HepG2 (cell line): ENCODE results near the gene METAP1D. TPM values are rescaled to one million over a fixed set of nuclear protein-coding genes. Genes with fewer than 3 reads are reported as not detected.

Experiments used
- AFF4 ChIP-seq: sonication (generic); formaldehyde crosslinking; IDR thresholded peaks from 2 replicates; pipeline ENCODE4 v1.4.0; 2020; ENCODE audit warnings: missing genetic modification reagents
- HDAC6 ChIP-seq: fragments of 200-600 bp; sonication (generic); IDR thresholded peaks from 2 replicates; pipeline ENCODE4 v1.7.0; 2017; ENCODE audit warnings: mild to moderate bottlenecking, antibody characterized with exemption, low read length, low read depth
- HNRNPK ChIP-seq: fragments of 200-400 bp; formaldehyde crosslinking; IDR thresholded peaks from 2 replicates; pipeline ENCODE4 v1.6.1; 2018; ENCODE audit warnings: low read length, low read depth, moderate library complexity, mild to moderate bottlenecking; ENCODE audit not compliant: poor library complexity, severe bottlenecking
- IKZF4 ChIP-seq: sonication (generic); formaldehyde crosslinking; IDR thresholded peaks from 2 replicates; pipeline ENCODE4 v1.5.1; 2020; ENCODE audit warnings: borderline replicate concordance, mild to moderate bottlenecking, low read depth, missing genetic modification reagents; ENCODE audit errors: not compliant biosample characterization
- KAT7 ChIP-seq: IDR thresholded peaks from 2 replicates; pipeline ENCODE4 v1.6.1; 2018; ENCODE audit warnings: borderline replicate concordance, missing compliant biosample characterization
- KDM3A ChIP-seq: IDR thresholded peaks from 2 replicates; pipeline ENCODE4 v1.6.1; 2018; ENCODE audit warnings: low read depth, missing compliant biosample characterization
- KLF11 ChIP-seq: IDR thresholded peaks from 2 replicates; pipeline ENCODE4 v1.6.1; 2016; ENCODE audit warnings: missing compliant biosample characterization
- NPAS2 ChIP-seq: sonication (generic); formaldehyde crosslinking; IDR thresholded peaks from 2 replicates; pipeline ENCODE4 v1.8.0; 2022; ENCODE audit warnings: mild to moderate bottlenecking, missing genetic modification reagents, borderline replicate concordance
- NRL ChIP-seq: sonication (generic); formaldehyde crosslinking; IDR thresholded peaks from 2 replicates; pipeline ENCODE4 v1.5.0; 2020; ENCODE audit warnings: missing genetic modification reagents, mild to moderate bottlenecking, moderate library complexity, borderline replicate concordance
- PRDM10 ChIP-seq: sonication (generic); formaldehyde crosslinking; IDR thresholded peaks from 2 replicates; pipeline ENCODE4 v1.4.0; 2020; ENCODE audit warnings: low read depth, missing genetic modification reagents
- SRSF1 ChIP-seq: fragments of 200-400 bp; formaldehyde crosslinking; optimal IDR thresholded peaks from 2 replicates; pipeline ENCODE3; 2017; ENCODE audit warnings: mild to moderate bottlenecking, low read depth, low read length, moderate library complexity
- ZKSCAN8 ChIP-seq: IDR thresholded peaks from 2 replicates; pipeline ENCODE4 v1.6.1; 2016; ENCODE audit warnings: borderline replicate concordance, missing genetic modification reagents, missing compliant biosample characterization
- ZMAT5 ChIP-seq: sonication (generic); formaldehyde crosslinking; IDR thresholded peaks from 2 replicates; pipeline ENCODE4 v1.5.0; 2020; ENCODE audit warnings: mild to moderate bottlenecking, low read depth, missing genetic modification reagents, borderline replicate concordance
- ZNF563 ChIP-seq: sonication (generic); formaldehyde crosslinking; IDR thresholded peaks from 2 replicates; pipeline ENCODE4 v1.8.0; 2022; ENCODE audit warnings: mild to moderate bottlenecking, moderate library complexity, missing genetic modification reagents
- ZNF766 ChIP-seq: sonication (generic); formaldehyde crosslinking; IDR thresholded peaks from 2 replicates; pipeline ENCODE4 v1.5.0; 2020; ENCODE audit warnings: missing genetic modification reagents, borderline replicate concordance
- polyA plus RNA-seq, 8 experiments: library from polyadenylated mRNA; depleted of rRNA in 3 of 8; stranded (reverse) in 7 of 8; unstranded in 1 of 8; fragments of >200 nt; fragmentation: Illumina TruSeq in 4 of 8; extraction: Trizol in 4 of 8; gene quantifications; 2 replicates each; pipeline versions ENCODE4 v1.2.1 to v1.2.3, GENCODE V29; 2011 to 2016; ENCODE audit warnings: low read depth in 4 of 8, missing spikeins in 1 of 8, mixed read lengths in 1 of 8; ENCODE audit not compliant: insufficient read depth in 1 of 8
- total RNA-seq, 5 experiments: library from RNA; depleted of rRNA; stranded (reverse); fragments of >200 nt; fragmentation: Illumina TruSeq; extraction: Trizol; gene quantifications; 2 replicates each; pipeline ENCODE4 v1.2.3, GENCODE V29; 2016; ENCODE audit warnings: low read depth in 1 of 5
- TF ChIP-seq, protein P1 (sequence below): fragments of 450-650 bp; IDR thresholded peaks from 2 replicates; pipeline ENCODE4 v1.6.1; 2016

The METAP1D gene
- total and polyA plus RNA-seq, 2 of the 13 experiments (the other 11 are each of a cell fraction or from before 2014, with no cell fraction given) = 14.7 to 21.6 TPM

DNA sequence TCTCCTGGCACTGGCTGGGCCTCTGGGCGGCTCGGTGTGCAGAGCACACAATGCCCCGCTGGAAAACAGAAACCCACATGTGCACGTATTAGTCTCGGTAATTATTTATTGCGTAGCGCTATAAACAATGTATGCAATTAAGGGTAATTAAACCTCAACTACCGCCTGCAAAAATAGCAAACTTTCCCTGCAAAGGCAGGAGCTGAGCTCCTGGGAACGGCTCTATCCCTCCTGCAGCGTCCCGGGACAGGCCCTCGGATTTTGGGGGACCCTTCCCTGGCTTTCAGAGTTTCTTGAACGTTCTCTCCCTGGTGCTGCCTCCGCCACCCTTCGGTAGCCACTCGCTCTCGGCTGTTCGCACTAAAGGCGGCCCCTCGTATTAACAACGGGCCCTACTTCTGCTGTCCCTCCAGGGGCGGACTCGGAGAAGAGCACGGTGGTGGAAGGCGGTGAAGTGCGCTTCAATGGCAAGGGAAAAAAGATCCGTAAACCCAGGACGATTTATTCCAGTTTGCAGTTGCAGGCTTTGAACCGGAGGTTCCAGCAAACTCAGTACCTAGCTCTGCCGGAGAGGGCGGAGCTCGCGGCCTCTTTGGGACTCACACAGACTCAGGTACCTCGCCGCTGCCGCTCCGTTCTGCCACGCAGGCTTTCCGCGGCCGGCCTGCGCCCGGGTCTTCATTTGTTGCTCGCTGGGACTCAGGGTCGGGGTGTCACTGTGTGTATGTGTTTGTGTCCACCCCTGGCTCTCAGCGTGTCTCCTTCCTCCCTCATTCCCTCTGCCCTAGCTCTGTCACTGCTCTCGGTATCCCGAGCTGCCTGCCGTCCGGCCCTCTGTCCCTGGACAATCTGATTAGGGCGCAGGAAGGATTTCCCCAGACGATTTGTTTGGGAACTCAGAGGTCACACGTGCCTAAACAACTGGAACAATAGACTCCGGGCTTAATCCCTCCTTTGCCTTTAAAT, 86.8 kb downstream of the METAP1D start (continued):
- no peak for TF ChIP-seq KAT7 (CRISPR knock-in tag)
- TF ChIP-seq ZNF563 (CRISPR knock-in tag) = no peak
- TF ChIP-seq, protein P1, sequence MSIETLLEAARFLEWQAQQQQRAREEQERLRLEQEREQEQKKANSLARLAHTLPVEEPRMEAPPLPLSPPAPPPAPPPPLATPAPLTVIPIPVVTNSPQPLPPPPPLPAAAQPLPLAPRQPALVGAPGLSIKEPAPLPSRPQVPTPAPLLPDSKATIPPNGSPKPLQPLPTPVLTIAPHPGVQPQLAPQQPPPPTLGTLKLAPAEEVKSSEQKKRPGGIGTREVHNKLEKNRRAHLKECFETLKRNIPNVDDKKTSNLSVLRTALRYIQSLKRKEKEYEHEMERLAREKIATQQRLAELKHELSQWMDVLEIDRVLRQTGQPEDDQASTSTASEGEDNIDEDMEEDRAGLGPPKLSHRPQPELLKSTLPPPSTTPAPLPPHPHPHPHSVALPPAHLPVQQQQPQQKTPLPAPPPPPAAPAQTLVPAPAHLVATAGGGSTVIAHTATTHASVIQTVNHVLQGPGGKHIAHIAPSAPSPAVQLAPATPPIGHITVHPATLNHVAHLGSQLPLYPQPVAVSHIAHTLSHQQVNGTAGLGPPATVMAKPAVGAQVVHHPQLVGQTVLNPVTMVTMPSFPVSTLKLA = no peak
- no peak for TF ChIP-seq IKZF4 (CRISPR knock-in tag)
- TF ChIP-seq ZNF766 = no peak
- no peak for TF ChIP-seq SRSF1
- TF ChIP-seq NPAS2 = no peak
- no peak for TF ChIP-seq ZMAT5 (CRISPR knock-in tag)
- no peak for TF ChIP-seq ZKSCAN8
- no peak for TF ChIP-seq HDAC6
- no peak for TF ChIP-seq KLF11 (CRISPR knock-in tag)
- no peak for TF ChIP-seq HNRNPK
- TF ChIP-seq KDM3A (CRISPR knock-in tag) = no peak
- no peak for TF ChIP-seq AFF4
- TF ChIP-seq PRDM10 (CRISPR knock-in tag) = no peak
- TF ChIP-seq NRL = no peak
